SH-SY5Y (cell line): ENCODE results near the gene BCKDK.

Source experiments
- GATA2 ChIP-seq: IDR thresholded peaks from 2 replicates; pipeline ENCODE4 v1.6.1; 2011; ENCODE audit warnings: mild to moderate bottlenecking, low read depth, low read length
- GATA3 ChIP-seq: IDR thresholded peaks from 2 replicates; pipeline ENCODE4 v1.6.1; 2011; ENCODE audit warnings: low read depth, mild to moderate bottlenecking, low read length, moderate library complexity

DNA sequence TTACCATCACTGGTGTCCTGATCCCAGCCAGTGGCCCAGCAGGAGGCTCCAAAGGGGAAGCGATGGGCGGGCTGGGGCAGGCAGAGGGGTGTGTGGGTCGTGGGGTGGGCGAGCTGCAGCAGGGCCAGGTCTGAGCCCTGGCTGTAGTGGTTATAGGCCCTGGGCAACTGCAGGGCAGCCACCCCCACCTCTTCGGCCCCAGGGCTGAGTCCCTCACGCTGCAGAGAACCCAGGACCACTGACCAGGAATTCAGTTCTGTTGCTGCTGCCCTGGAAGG lies 21.6 kb upstream of the BCKDK start:
- TF ChIP-seq GATA3 (no peak), GATA2 (no peak)
